Adipocyte (in vitro differentiated cells): Measurements from ENCODE around the gene MRGPRD.

Experiments
- DNase-seq: peaks from one replicate; pipeline ENCODE4 v3.0.0-alpha.2; 2015; ENCODE audit warnings: low read depth
- H3K27me3 ChIP-seq: replicated peaks from 2 replicates; pipeline ENCODE4 v1.7.0; 2013; ENCODE audit warnings: mild to moderate bottlenecking, low read length, moderate library complexity; ENCODE audit not compliant: control insufficient read depth, insufficient read depth
- H3K36me3 ChIP-seq: 2 replicates; pipeline ENCODE4 v1.7.0; 2013; ENCODE audit warnings: low read length, mild to moderate bottlenecking, moderate library complexity; ENCODE audit not compliant: control insufficient read depth, insufficient read depth, severe bottlenecking
- H3K4me1 ChIP-seq: 2 replicates; pipeline ENCODE4 v1.7.0; 2013; ENCODE audit warnings: mild to moderate bottlenecking, low read length, moderate library complexity; ENCODE audit not compliant: control insufficient read depth, insufficient read depth
- H3K4me3 ChIP-seq: 2 replicates; pipeline ENCODE4 v1.7.0; 2013; ENCODE audit warnings: mild to moderate bottlenecking, low read length, moderate library complexity
- H3K9ac ChIP-seq: 2 replicates; pipeline ENCODE4 v1.7.0; 2013; ENCODE audit warnings: mild to moderate bottlenecking, low read length, moderate library complexity
- H3K9me3 ChIP-seq: 2 replicates; pipeline ENCODE4 v1.7.0; 2013; ENCODE audit warnings: mild to moderate bottlenecking, low read length, moderate library complexity; ENCODE audit not compliant: control insufficient read depth

Gene MRGPRD

DNA sequence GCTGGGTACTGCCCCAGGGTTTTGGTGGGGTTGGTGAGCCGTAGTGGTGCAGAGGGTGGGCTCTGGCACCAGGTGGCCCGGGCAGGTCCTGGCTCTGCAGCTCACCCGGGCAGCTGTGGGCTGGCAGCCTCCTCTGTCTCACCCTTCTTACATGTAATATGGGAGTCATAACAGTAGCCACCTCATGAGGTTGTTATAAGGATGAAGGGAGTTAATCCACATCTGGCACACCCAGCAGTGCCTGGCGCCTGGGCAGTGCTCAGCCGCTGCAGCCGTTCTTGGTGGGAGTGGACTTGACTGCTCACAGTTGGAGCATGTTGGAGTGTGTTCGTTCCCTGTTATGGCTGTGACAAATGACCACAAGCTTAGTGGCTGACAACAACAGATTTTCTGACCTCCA is 48.4 kb downstream of the MRGPRD start:
- H3K4me3 ChIP-seq = no peak overlapping the region
- no peaks in the 10 kb centered on the region for H3K9me3 ChIP-seq
- no peaks in the 10 kb centered on the region for H3K4me1 ChIP-seq
- no peak overlapping the region for H3K9ac ChIP-seq
- no peak for DNase-seq
- peaks cover 76% of the 10 kb centered on the region for H3K36me3 ChIP-seq
- no peaks in the 10 kb centered on the region for H3K27me3 ChIP-seq

DNA sequence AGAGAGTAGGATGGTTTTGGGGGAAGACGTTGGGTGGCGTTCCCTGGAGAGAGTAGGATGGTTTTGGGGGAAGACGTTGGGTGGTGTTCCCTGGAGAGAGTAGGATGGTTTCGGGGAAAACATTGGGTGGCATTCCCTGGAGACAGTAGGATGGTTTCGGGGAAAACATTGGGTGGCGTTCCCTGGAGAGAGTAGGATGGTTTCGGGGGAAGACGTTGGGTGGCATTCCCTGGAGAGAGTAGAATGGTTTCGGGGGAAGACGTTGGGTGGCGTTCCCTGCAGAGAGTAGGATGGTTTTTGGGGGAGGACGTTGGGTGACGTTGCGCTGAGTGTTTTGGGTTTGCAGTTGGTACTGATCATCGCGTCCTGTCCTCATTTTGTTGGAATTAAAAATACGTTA is 48.9 kb downstream of the MRGPRD start:
- H3K27me3 ChIP-seq = no peaks in the 10 kb centered on the region
- H3K9me3 ChIP-seq = no peaks in the 10 kb centered on the region
- DNase-seq = no peak
- peaks cover 76% of the 10 kb centered on the region for H3K36me3 ChIP-seq
- H3K4me3 ChIP-seq = no peak overlapping the region
- H3K4me1 ChIP-seq = no peaks in the 10 kb centered on the region
- H3K9ac ChIP-seq = no peak overlapping the region

GRCh38 chr11:68930991-68931855 is 49.6 kb downstream of the MRGPRD start:
- H3K4me1 ChIP-seq = no peaks in the 10 kb centered on the region
- H3K27me3 ChIP-seq = no peaks in the 10 kb centered on the region
- no peak overlapping the region for H3K4me3 ChIP-seq
- no peaks in the 10 kb centered on the region for H3K9me3 ChIP-seq
- no peak overlapping the region for H3K9ac ChIP-seq
- no peak for DNase-seq
- H3K36me3 ChIP-seq = peaks cover 75% of the 10 kb centered on the region
